Prostate gland (tissue), 2 donors: ENCODE results near the gene JUN.

Experiments used
- POLR2A ChIP-seq: fragments of 450-650 bp; IDR thresholded peaks from one replicate; pipeline ENCODE4 v1.6.1; 2016; ENCODE audit warnings: antibody characterized with exemption, mild to moderate bottlenecking
- POLR2AphosphoS5 ChIP-seq: sonication (generic); formaldehyde crosslinking; IDR thresholded peaks from one replicate; pipeline ENCODE4 v1.6.1; 2017; ENCODE audit warnings: antibody characterized with exemption
- TF ChIP-seq, protein P1 (sequence below), 4 experiments: fragments of 200-600 bp in 2 of 4; fragments of 450-650 bp in 2 of 4; sonication (generic) in 2 of 4; IDR thresholded peaks; 1 replicate in 3 of 4; 2 replicates in 1 of 4; pipeline ENCODE4 v1.5.1; 2016 to 2019; ENCODE audit warnings: antibody characterized with exemption in 4 of 4, mild to moderate bottlenecking in 2 of 4, moderate library complexity in 2 of 4

DNA sequence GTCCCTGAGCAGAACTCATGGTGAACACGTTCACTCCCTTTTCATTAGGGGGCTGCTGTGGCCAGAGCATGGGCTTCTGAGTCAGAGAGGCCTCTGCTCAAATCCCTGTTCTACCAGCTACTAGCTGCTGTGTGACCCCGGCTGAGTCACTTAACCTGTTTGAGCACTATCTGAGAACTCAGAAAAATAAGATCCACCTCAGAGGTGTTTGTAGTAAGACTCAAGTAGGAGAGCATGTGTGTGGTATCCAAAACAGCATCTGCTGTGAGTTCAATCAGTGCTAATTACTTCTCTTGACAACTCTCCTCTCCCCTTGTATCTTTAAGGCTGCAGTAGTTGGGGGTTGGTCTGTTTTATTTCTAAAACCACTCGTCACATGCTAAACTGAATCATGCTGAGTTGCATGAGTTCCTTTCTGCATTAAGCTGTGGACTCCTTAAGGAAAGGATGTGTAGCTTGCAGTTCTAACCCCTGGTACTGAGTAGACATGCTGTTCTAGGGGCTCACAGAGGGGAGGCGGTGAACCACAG is 39.7 kb upstream of the JUN start:
- TF ChIP-seq, protein P1, sequence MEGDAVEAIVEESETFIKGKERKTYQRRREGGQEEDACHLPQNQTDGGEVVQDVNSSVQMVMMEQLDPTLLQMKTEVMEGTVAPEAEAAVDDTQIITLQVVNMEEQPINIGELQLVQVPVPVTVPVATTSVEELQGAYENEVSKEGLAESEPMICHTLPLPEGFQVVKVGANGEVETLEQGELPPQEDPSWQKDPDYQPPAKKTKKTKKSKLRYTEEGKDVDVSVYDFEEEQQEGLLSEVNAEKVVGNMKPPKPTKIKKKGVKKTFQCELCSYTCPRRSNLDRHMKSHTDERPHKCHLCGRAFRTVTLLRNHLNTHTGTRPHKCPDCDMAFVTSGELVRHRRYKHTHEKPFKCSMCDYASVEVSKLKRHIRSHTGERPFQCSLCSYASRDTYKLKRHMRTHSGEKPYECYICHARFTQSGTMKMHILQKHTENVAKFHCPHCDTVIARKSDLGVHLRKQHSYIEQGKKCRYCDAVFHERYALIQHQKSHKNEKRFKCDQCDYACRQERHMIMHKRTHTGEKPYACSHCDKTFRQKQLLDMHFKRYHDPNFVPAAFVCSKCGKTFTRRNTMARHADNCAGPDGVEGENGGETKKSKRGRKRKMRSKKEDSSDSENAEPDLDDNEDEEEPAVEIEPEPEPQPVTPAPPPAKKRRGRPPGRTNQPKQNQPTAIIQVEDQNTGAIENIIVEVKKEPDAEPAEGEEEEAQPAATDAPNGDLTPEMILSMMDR (IDR thresholded peaks at IDR 0.05), result no peak
- no peak for TF ChIP-seq POLR2A
- TF ChIP-seq POLR2AphosphoS5, result no peak
